Measurements from ENCODE around the gene FRMD3. TPM values are rescaled to one million over a fixed set of nuclear protein-coding genes. Genes with fewer than 3 reads are reported as not detected.
A peak's percentile ranks its signal among the peaks of the same experiment; 100 is the strongest.

FRMD3 gene
- total RNA-seq, 2 experiments from 2014 or later = 0.62 to 1.1 TPM

- no peak overlapping the region for H3K27ac Mint-ChIP-seq
- CTCF ChIA-PET = no interaction called here
- no peaks in the 10 kb centered on the region for H3K4me1 Mint-ChIP-seq
- no peak overlapping the region for H3K4me3 Mint-ChIP-seq
- no peaks in the 10 kb centered on the region for H3K36me3 Mint-ChIP-seq (ENCODE audit: low read depth)
- peaks cover 10% of the 10 kb centered on the region for H3K27me3 Mint-ChIP-seq
- no peaks in the 10 kb centered on the region for H3K9me3 Mint-ChIP-seq
- DNase-seq = no peak
- POLR2A ChIA-PET = no interaction called here
These were observed 221.0 kb downstream of the FRMD3 start for GRCh38 chr9:83317244-83317643.

- Mint-ChIP-seq H3K4me1 (no peaks in the 10 kb centered on the region), H3K9me3 (no peaks in the 10 kb centered on the region), H3K36me3 (ENCODE audit: low read depth) (no peaks in the 10 kb centered on the region), H3K27me3 (peaks cover 6% of the 10 kb centered on the region), H3K27ac (no peak overlapping the region), H3K4me3 (no peak overlapping the region)
- DNase-seq = no peak
- ChIA-PET POLR2A (no interaction called here), CTCF (no interaction called here)
These were observed 222.6 kb downstream of the FRMD3 start for GRCh38 chr9:83315649-83316048.

GRCh38 chr9:83313781-83314180 lies 224.4 kb downstream of the FRMD3 start:
- ChIA-PET POLR2A (no interaction called here), CTCF (interaction anchor here (0.5 kb wide), 1 partner anchor 1621 kb away, joined by 3 read pairs; no protein-coding TSS in a partner anchor)
- Mint-ChIP-seq H3K27me3 (no peaks in the 10 kb centered on the region), H3K4me3 (no peak overlapping the region), H3K27ac (no peak overlapping the region), H3K9me3 (no peaks in the 10 kb centered on the region), H3K4me1 (no peaks in the 10 kb centered on the region), H3K36me3 (ENCODE audit: low read depth) (no peaks in the 10 kb centered on the region)
- DNase-seq = no peak

- DNase-seq = no peak
- ChIA-PET POLR2A (no interaction called here), CTCF (no interaction called here)
- no peak overlapping the region for H3K27ac Mint-ChIP-seq
- H3K36me3 Mint-ChIP-seq (ENCODE audit: low read depth) = no peaks in the 10 kb centered on the region
- no peaks in the 10 kb centered on the region for H3K4me1 Mint-ChIP-seq
- no peak overlapping the region for H3K4me3 Mint-ChIP-seq
- no peaks in the 10 kb centered on the region for H3K27me3 Mint-ChIP-seq
- H3K9me3 Mint-ChIP-seq = no peaks in the 10 kb centered on the region
These were observed 225.7 kb downstream of the FRMD3 start for GRCh38 chr9:83312537-83312936.

GRCh38 chr9:83307066-83307724 lies 231.0 kb downstream of the FRMD3 start:
- no peak overlapping the region for H3K27ac Mint-ChIP-seq
- CTCF ChIA-PET = no interaction called here

GRCh38 chr9:83304686-83305085 lies 233.5 kb downstream of the FRMD3 start:
- CTCF ChIA-PET = interaction anchor here (0.8 kb wide), 1 partner anchor 9 kb away, joined by 3 read pairs; no protein-coding TSS in a partner anchor
- POLR2A ChIA-PET = no interaction called here
- no peak for DNase-seq
- Mint-ChIP-seq H3K36me3 (ENCODE audit: low read depth) (no peaks in the 10 kb centered on the region), H3K27me3 (no peaks in the 10 kb centered on the region), H3K9me3 (no peaks in the 10 kb centered on the region), H3K27ac (no peak overlapping the region), H3K4me3 (no peak overlapping the region), H3K4me1 (no peaks in the 10 kb centered on the region)

More at GRCh38 chr9:83307066-83307724, 231.0 kb downstream of the FRMD3 start:
- Mint-ChIP-seq H3K9me3 (no peaks in the 10 kb centered on the region), H3K36me3 (ENCODE audit: low read depth) (no peaks in the 10 kb centered on the region), H3K27me3 (no peaks in the 10 kb centered on the region), H3K4me3 (no peak overlapping the region), H3K4me1 (no peaks in the 10 kb centered on the region)
- POLR2A ChIA-PET = no interaction called here
- no peak for DNase-seq

GRCh38 chr9:83299571-83299970 lies 238.6 kb downstream of the FRMD3 start:
- no peaks in the 10 kb centered on the region for H3K4me1 Mint-ChIP-seq
- ChIA-PET POLR2A (no interaction called here), CTCF (no interaction called here)
- no peaks in the 10 kb centered on the region for H3K36me3 Mint-ChIP-seq (ENCODE audit: low read depth)
- no peak for DNase-seq
- H3K9me3 Mint-ChIP-seq = no peaks in the 10 kb centered on the region
- no peaks in the 10 kb centered on the region for H3K27me3 Mint-ChIP-seq
- H3K4me3 Mint-ChIP-seq = no peak overlapping the region
- no peak overlapping the region for H3K27ac Mint-ChIP-seq

DNA sequence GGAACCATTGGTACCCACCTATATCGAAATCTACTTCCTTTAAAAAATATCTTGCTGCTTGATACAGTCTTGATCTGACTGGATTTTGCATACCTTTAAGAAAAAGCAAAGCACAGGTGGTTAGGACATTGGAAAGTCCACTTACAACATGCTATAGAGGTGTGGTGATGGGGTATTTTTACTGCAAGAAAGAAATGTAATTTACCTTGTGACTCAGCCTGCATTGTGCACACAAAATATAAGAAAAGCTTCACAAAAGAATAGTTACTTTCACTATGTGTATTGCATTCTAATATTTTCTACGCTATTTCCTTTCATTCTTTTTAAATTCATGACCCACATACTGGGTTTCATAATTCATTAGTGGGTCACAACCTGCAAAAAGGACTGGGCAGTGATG lies 239.1 kb downstream of the FRMD3 start:
- no peak overlapping the region for H3K27ac Mint-ChIP-seq
- H3K27me3 Mint-ChIP-seq = no peaks in the 10 kb centered on the region
- no peak for DNase-seq
- POLR2A ChIA-PET = no interaction called here
- CTCF ChIA-PET = no interaction called here
- no peaks in the 10 kb centered on the region for H3K9me3 Mint-ChIP-seq
- H3K4me1 Mint-ChIP-seq = no peaks in the 10 kb centered on the region
- H3K4me3 Mint-ChIP-seq = no peak overlapping the region
- H3K36me3 Mint-ChIP-seq (ENCODE audit: low read depth) = no peaks in the 10 kb centered on the region

- ChIA-PET POLR2A (interaction anchor here (0.6 kb wide), 1 partner anchor 1037 kb away, joined by 3 read pairs; no protein-coding TSS in a partner anchor), CTCF (interaction anchor here (0.9 to 1.8 kb wide), 2 partner anchors 9 to 13 kb away, joined by 3 to 4 read pairs; no protein-coding TSS in a partner anchor)
- Mint-ChIP-seq H3K4me1 (no peaks in the 10 kb centered on the region), H3K4me3 (no peak overlapping the region), H3K9me3 (no peaks in the 10 kb centered on the region), H3K27me3 (no peaks in the 10 kb centered on the region), H3K27ac (no peak overlapping the region), H3K36me3 (ENCODE audit: low read depth) (no peaks in the 10 kb centered on the region)
- peak; percentile 18 for DNase-seq
These were observed 242.1 kb downstream of the FRMD3 start for GRCh38 chr9:83296123-83296522.

DNA sequence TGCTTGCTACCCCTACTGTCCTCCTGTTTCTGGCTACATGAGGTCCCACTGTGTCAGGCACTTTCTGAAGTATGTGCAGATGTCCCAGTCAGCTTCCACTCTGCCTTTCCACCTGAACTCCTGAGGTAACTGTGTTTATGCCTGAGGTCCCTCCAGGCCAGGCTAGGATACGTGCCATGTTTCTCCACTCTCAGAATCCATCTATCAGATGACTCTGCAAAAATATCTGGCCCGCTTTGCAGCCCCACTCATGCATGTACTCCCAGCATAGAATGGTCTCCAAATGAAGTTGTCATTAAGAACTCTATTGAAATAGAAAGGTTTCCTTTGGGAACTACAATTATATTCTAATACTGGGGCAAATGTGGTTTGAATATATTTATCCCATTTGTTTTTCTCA lies 243.4 kb downstream of the FRMD3 start:
- H3K27ac Mint-ChIP-seq = no peak overlapping the region
- H3K9me3 Mint-ChIP-seq = no peaks in the 10 kb centered on the region
- no peaks in the 10 kb centered on the region for H3K36me3 Mint-ChIP-seq (ENCODE audit: low read depth)
- H3K27me3 Mint-ChIP-seq = no peaks in the 10 kb centered on the region
- ChIA-PET CTCF (no interaction called here), POLR2A (no interaction called here)
- DNase-seq = no peak
- H3K4me1 Mint-ChIP-seq = no peaks in the 10 kb centered on the region
- H3K4me3 Mint-ChIP-seq = no peak overlapping the region

DNA sequence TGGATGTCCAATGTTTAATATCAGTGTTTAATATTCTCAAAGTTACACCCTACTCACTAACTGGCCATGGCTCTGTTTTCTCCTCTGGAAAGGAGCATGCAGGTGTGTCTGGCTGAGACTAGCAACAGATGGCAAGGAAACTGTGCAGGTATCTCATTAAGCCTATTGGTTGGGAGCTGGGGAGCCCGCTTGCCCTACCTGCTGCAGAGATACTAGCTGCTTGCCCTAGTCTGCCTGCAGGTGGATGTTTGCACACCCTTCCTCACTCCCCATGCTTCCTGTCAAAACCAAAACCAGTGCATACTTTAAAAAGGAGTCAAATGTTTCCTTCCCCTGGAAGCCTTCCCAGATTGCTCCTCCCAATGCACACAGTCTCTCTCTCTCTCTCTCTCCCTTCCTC lies 247.0 kb downstream of the FRMD3 start:
- Mint-ChIP-seq H3K4me1 (no peaks in the 10 kb centered on the region), H3K9me3 (no peaks in the 10 kb centered on the region), H3K36me3 (ENCODE audit: low read depth) (no peaks in the 10 kb centered on the region), H3K4me3 (no peak overlapping the region), H3K27me3 (no peaks in the 10 kb centered on the region), H3K27ac (no peak overlapping the region)
- no peak for DNase-seq
- ChIA-PET POLR2A (no interaction called here), CTCF (no interaction called here)

- no peak for DNase-seq
- CTCF ChIA-PET = no interaction called here
- H3K27me3 Mint-ChIP-seq = no peaks in the 10 kb centered on the region
- H3K4me1 Mint-ChIP-seq = no peaks in the 10 kb centered on the region
- H3K36me3 Mint-ChIP-seq (ENCODE audit: low read depth) = no peaks in the 10 kb centered on the region
- no peak overlapping the region for H3K4me3 Mint-ChIP-seq
- H3K27ac Mint-ChIP-seq = no peak overlapping the region
- POLR2A ChIA-PET = no interaction called here
- no peaks in the 10 kb centered on the region for H3K9me3 Mint-ChIP-seq
These were observed 247.5 kb downstream of the FRMD3 start for GRCh38 chr9:83290692-83291091.

GRCh38 chr9:83287021-83287420 lies 251.2 kb downstream of the FRMD3 start:
- POLR2A ChIA-PET = no interaction called here
- no peaks in the 10 kb centered on the region for H3K9me3 Mint-ChIP-seq
- CTCF ChIA-PET = interaction anchor here (0.6 kb wide), 1 partner anchor 17 kb away, joined by 3 read pairs; no protein-coding TSS in a partner anchor
- no peak overlapping the region for H3K27ac Mint-ChIP-seq
- H3K36me3 Mint-ChIP-seq (ENCODE audit: low read depth) = no peaks in the 10 kb centered on the region
- no peaks in the 10 kb centered on the region for H3K4me1 Mint-ChIP-seq
- no peak for DNase-seq
- no peaks in the 10 kb centered on the region for H3K27me3 Mint-ChIP-seq
- no peak overlapping the region for H3K4me3 Mint-ChIP-seq

Data from activated CD4-positive, alpha-beta T cell treated with anti-CD3 and anti-CD28 coated beads, Interleukin-2, amount 10 ng/mL, durations not matched to agents 7 days and 5 days (primary cell).